DMS53 treated with DMSO at 0.1 percent for 48 hours (cell line): ENCODE data around the gene ELANE.
"Not testable (repeated sequence)": the region's sequence is repeated elsewhere in the genome, so short reads cannot be mapped to it uniquely, and the experiment has no call there.

Source experiments
- DNase-seq: peaks from one replicate; lab custom pipeline; 2025; ENCODE audit not compliant: unreplicated experiment; lab: John Stamatoyannopoulos, UW

ELANE gene

GRCh38 chr19:814152-815078 is 37.7 kb upstream of the ELANE start:
- no peak for DNase-seq

- no peak for DNase-seq
Observed at GRCh38 chr19:815079-815774, 36.9 kb upstream of the ELANE start.

- no peak for DNase-seq
Observed at GRCh38 chr19:815775-816499, 36.2 kb upstream of the ELANE start.

DNA sequence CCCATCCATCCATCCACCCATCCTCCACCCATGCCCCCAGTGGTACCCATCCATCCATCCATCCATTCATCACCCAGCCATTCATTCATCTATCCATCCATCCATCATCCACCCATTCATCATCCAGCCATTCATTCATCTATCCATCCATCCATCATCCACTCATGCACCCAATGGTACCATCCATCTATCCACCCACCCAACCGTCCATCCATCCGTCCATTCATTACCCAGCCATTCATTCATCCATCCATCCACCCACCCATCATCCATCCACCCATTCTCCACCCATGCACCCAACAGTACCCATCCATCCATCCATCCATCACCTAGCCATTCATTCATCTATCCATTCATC is 35.6 kb upstream of the ELANE start:
- DNase-seq, result no peak

- not testable (repeated sequence) for DNase-seq
Observed at GRCh38 chr19:820212-820611, 31.9 kb upstream of the ELANE start.

DNA sequence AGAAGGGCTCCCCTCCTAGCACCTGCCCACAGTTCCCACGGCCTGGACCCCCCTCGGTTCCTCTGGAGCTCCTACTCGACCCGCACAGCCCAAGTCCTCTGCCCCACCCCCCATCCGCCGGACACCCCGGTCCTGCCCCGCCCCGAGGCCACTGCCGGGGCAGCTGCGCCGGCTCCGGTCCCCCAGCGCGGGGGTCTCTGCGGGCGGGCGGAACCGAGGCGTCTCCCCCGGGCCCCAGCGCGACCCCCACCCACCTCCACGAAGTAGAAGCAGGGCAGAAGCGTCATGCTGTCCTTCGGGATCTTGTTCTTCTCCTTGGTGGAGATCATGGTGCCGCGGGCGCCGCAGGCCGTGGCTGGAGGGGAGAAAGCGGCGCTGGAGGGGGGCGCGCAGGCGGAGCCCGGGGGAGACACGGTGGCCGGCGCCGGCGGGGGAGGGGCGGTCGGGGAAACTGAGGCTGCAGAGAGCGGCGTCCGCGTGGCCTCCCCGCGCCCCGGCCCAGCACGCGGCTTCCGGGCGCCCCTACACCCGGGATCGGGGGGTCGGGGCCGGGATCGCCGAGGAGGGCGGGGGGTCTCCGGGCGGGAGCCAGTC is 30.8 kb upstream of the ELANE start:
- no peak for DNase-seq

- no peak for DNase-seq
Observed at GRCh38 chr19:821825-822503, 30.1 kb upstream of the ELANE start, which contains the start of gene PLPPR3. PLPPR3 (minus strand) TSS chr19:821955; CDS start chr19:821559, 396 bp downstream.

- DNase-seq, result no peak
Observed at GRCh38 chr19:823565-824121, 28.5 kb upstream of the ELANE start.

GRCh38 chr19:824885-825284 is 27.2 kb upstream of the ELANE start:
- DNase-seq, result no peak

- DNase-seq, result no peak
Observed at GRCh38 chr19:825897-826644, 26.0 kb upstream of the ELANE start.

GRCh38 chr19:827314-827709 is 24.8 kb upstream of the ELANE start:
- no peak for DNase-seq

DNA sequence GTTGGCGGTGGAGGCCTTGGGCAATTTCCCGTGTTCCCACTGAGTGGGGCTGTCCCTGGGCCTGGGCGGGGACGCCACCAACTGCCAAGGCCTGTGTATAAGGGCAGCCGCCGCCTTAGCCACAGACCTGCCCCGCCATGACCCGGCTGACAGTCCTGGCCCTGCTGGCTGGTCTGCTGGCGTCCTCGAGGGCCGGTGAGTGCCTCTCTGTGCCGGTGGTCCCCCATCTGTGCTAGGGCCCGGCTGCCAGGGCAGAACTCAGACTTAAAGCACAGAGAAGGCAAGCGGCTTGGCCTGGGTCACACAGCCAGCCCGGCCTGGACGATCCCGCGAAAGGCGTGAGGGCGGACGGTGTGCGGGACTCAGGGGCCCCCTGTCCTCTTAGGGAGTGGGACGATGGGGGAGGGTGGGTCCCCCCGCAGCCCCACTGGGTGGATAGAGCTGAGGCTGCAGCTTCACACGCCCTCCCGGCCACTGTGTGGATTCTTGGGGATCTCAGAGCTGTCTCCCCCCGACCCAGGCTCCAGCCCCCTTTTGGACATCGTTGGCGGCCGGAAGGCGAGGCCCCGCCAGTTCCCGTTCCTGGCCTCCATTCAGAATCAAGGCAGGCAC is 24.3 kb upstream of the ELANE start, which contains the start of gene AZU1:
TSS of gene AZU1 (plus strand) at position 128 of the 612 bp plus-strand sequence. CDS start at position 138, 10 bp downstream.
- DNase-seq, result no peak

- no peak for DNase-seq
Observed at GRCh38 chr19:829129-829758, 22.9 kb upstream of the ELANE start.

- DNase-seq, result no peak
Observed at GRCh38 chr19:831407-832369, 20.4 kb upstream of the ELANE start.

DNA sequence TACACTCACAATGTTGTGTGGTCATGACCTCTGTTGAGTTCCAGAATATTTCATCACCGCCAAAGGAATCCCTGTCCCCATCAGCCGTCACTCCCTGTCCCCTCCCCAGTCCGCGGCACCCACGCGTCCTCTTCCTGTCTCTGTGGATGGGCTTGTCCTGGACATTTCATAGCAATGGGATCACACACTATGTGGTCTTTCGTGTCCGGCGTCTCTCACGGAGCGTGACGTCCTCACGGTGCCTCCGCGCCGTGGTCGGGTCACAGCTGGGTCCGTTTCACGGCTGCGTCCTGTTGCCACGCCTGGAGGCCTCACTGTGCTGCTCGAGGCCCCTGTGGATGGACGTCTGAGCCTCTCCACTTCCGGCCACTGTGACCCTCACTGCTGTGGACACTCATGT is 17.9 kb upstream of the ELANE start:
- DNase-seq, result no peak

- DNase-seq, result no peak
Observed at GRCh38 chr19:835210-835810, 16.8 kb upstream of the ELANE start.
